Neural progenitor cell (in vitro differentiated cells): ENCODE data around the gene INPP4B. TPM values are rescaled to one million over a fixed set of nuclear protein-coding genes. Genes with fewer than 3 reads are reported as not detected.

Source experiments
- DNase-seq: peaks from one replicate; pipeline ENCODE4 v3.0.0-alpha.2; 2016; ENCODE audit warnings: low spot score
- H2AFZ ChIP-seq: fragments of 200-600 bp; sonication (generic); replicated peaks from 2 replicates; pipeline ENCODE4 v1.6.1; 2016; ENCODE audit warnings: antibody characterized with exemption
- H3F3A ChIP-seq: fragments of 200-600 bp; sonication (generic); 2 replicates; pipeline ENCODE4 v1.6.1; 2016; ENCODE audit warnings: antibody characterized with exemption, low read depth
- H3K27ac ChIP-seq: fragments of 200-600 bp; sonication (generic); 2 replicates; pipeline ENCODE4 v1.5.1; 2016; ENCODE audit warnings: mild to moderate bottlenecking
- H3K27me3 ChIP-seq: fragments of 200-600 bp; sonication (generic); 2 replicates; pipeline ENCODE4 v1.6.1; 2016; ENCODE audit warnings: mild to moderate bottlenecking, moderate library complexity
- H3K36me3 ChIP-seq: fragments of 200-600 bp; sonication (generic); 2 replicates; pipeline ENCODE4 v1.5.1; 2016
- H3K4me1 ChIP-seq: fragments of 200-600 bp; sonication (generic); 2 replicates; pipeline ENCODE4 v1.6.1; 2016; ENCODE audit warnings: mixed run types
- H3K4me2 ChIP-seq: fragments of 200-600 bp; sonication (generic); 2 replicates; pipeline ENCODE4 v1.6.1; 2016
- H3K4me3 ChIP-seq: fragments of 200-600 bp; sonication (generic); 2 replicates; pipeline ENCODE4 v1.5.1; 2016
- H3K79me2 ChIP-seq: fragments of 200-600 bp; sonication (generic); 2 replicates; pipeline ENCODE4 v1.6.1; 2016; ENCODE audit warnings: low read depth
- H3K9ac ChIP-seq: fragments of 200-600 bp; sonication (generic); 2 replicates; pipeline ENCODE4 v1.6.1; 2016
- H3K9me3 ChIP-seq: fragments of 200-600 bp; sonication (generic); 2 replicates; pipeline ENCODE4 v1.5.1; 2016; ENCODE audit warnings: low read depth
- H4K20me1 ChIP-seq: fragments of 200-600 bp; sonication (generic); 2 replicates; pipeline ENCODE4 v1.6.1; 2016; ENCODE audit warnings: low read depth
- H3K27ac Mint-ChIP-seq: 3 replicates; pipeline ENCODE4 v1.8.0; 2021; ENCODE audit warnings: mixed read lengths
- H3K27me3 Mint-ChIP-seq: 2 replicates; pipeline ENCODE4 v1.8.0; 2022; ENCODE audit warnings: low read depth, mild to moderate bottlenecking, inconsistent platforms, moderate library complexity, mixed read lengths; ENCODE audit not compliant: insufficient read depth
- H3K36me3 Mint-ChIP-seq: 3 replicates; pipeline ENCODE4 v1.8.0; 2021; ENCODE audit warnings: mixed read lengths
- H3K4me1 Mint-ChIP-seq: 3 replicates; pipeline ENCODE4 v1.8.0; 2021; ENCODE audit warnings: mixed read lengths
- H3K4me3 Mint-ChIP-seq: 3 replicates; pipeline ENCODE4 v1.8.0; 2021; ENCODE audit warnings: mild to moderate bottlenecking, moderate library complexity, mixed read lengths
- H3K9me3 Mint-ChIP-seq: 3 replicates; pipeline ENCODE4 v1.8.0; 2020; ENCODE audit warnings: mixed read lengths
- EZH2 ChIP-seq: fragments of 200-600 bp; sonication (generic); IDR thresholded peaks from 2 replicates; pipeline ENCODE4 v1.6.1; 2017; ENCODE audit warnings: antibody characterized with exemption, mild to moderate bottlenecking, moderate library complexity
- EZH2phosphoT487 ChIP-seq: fragments of 200-600 bp; sonication (generic); IDR thresholded peaks from 2 replicates; pipeline ENCODE4 v1.6.1; 2017; ENCODE audit warnings: antibody characterized with exemption
- total RNA-seq: library from RNA; depleted of rRNA; stranded (reverse); fragments of >200 nt; gene quantifications from 2 replicates; pipeline ENCODE4 v1.2.3, GENCODE V29; 2015; ENCODE audit warnings: low replicate concordance
- TF ChIP-seq, protein P1 (sequence below): fragments of 200-600 bp; sonication (generic); IDR thresholded peaks from 2 replicates; pipeline ENCODE4 v1.5.1; 2017; ENCODE audit warnings: antibody characterized with exemption, mild to moderate bottlenecking

INPP4B gene
- total RNA-seq, 1 donor from 2014 or later = 1.3 TPM

DNA sequence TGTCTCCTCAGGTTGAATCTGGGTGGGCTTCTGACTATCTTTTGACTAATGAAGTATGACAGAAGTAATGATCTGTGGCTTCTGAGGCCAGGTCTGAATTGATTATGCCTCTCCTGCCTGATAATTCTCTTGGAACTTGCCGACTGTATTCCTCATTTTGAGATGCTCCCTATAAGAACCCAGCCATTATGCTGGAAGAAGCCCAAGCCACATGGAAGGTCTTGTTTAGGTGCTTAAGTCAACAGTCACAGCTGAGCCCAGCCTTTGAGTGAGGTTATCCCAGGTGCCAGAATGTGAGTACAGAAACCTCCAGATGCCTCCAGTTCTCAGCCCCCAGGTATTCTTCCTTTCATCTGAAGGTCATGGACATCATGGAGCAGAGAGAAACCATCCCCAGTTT, 753.2 kb downstream of the INPP4B start:
- H3K27ac ChIP-seq = no peak overlapping the region
- Mint-ChIP-seq H3K4me1 (no peaks in the 10 kb centered on the region), H3K9me3 (no peaks in the 10 kb centered on the region), H3K27ac (no peak overlapping the region), H3K36me3 (no peaks in the 10 kb centered on the region), H3K4me3 (no peak overlapping the region), H3K27me3 (peaks cover 2% of the 10 kb centered on the region)
- no peak overlapping the region for H3K9ac ChIP-seq
- H3K9me3 ChIP-seq = no peaks in the 10 kb centered on the region
- no peaks in the 10 kb centered on the region for H3F3A ChIP-seq
- TF ChIP-seq EZH2phosphoT487 (no peak), EZH2 (no peak)
- TF ChIP-seq, protein P1, sequence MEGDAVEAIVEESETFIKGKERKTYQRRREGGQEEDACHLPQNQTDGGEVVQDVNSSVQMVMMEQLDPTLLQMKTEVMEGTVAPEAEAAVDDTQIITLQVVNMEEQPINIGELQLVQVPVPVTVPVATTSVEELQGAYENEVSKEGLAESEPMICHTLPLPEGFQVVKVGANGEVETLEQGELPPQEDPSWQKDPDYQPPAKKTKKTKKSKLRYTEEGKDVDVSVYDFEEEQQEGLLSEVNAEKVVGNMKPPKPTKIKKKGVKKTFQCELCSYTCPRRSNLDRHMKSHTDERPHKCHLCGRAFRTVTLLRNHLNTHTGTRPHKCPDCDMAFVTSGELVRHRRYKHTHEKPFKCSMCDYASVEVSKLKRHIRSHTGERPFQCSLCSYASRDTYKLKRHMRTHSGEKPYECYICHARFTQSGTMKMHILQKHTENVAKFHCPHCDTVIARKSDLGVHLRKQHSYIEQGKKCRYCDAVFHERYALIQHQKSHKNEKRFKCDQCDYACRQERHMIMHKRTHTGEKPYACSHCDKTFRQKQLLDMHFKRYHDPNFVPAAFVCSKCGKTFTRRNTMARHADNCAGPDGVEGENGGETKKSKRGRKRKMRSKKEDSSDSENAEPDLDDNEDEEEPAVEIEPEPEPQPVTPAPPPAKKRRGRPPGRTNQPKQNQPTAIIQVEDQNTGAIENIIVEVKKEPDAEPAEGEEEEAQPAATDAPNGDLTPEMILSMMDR = no peak
- no peaks in the 10 kb centered on the region for H3K79me2 ChIP-seq
- no peak overlapping the region for H3K4me3 ChIP-seq
- H3K36me3 ChIP-seq = no peaks in the 10 kb centered on the region
- no peak for DNase-seq
- H3K27me3 ChIP-seq = no peaks in the 10 kb centered on the region
- no peak overlapping the region for H2AFZ ChIP-seq
- no peaks in the 10 kb centered on the region for H4K20me1 ChIP-seq
- H3K4me1 ChIP-seq = no peaks in the 10 kb centered on the region
- H3K4me2 ChIP-seq = no peak overlapping the region

GRCh38 chr4:142091691-142092182, 754.4 kb downstream of the INPP4B start:
- Histone ChIP-seq H3K4me3 (no peak overlapping the region), H3K9me3 (no peaks in the 10 kb centered on the region), H3K27ac (no peak overlapping the region), H2AFZ (no peak overlapping the region), H3K79me2 (no peaks in the 10 kb centered on the region), H3K9ac (no peak overlapping the region), H3K27me3 (no peaks in the 10 kb centered on the region), H3K4me2 (no peak overlapping the region), H3F3A (no peaks in the 10 kb centered on the region), H3K36me3 (no peaks in the 10 kb centered on the region), H4K20me1 (no peaks in the 10 kb centered on the region), H3K4me1 (no peaks in the 10 kb centered on the region)
- TF ChIP-seq, protein P1 = no peak
- TF ChIP-seq EZH2phosphoT487 = no peak
- no peak for TF ChIP-seq EZH2
- no peak overlapping the region for H3K27ac Mint-ChIP-seq
- DNase-seq = no peak
- no peaks in the 10 kb centered on the region for H3K9me3 Mint-ChIP-seq
- no peaks in the 10 kb centered on the region for H3K27me3 Mint-ChIP-seq
- no peak overlapping the region for H3K4me3 Mint-ChIP-seq
- no peaks in the 10 kb centered on the region for H3K36me3 Mint-ChIP-seq
- no peaks in the 10 kb centered on the region for H3K4me1 Mint-ChIP-seq

GRCh38 chr4:142091085-142091513, 755.0 kb downstream of the INPP4B start:
- H3K27me3 ChIP-seq = no peaks in the 10 kb centered on the region
- H3K36me3 ChIP-seq = no peaks in the 10 kb centered on the region
- no peak for TF ChIP-seq EZH2phosphoT487
- TF ChIP-seq, protein P1 = no peak
- no peak for TF ChIP-seq EZH2

More at GRCh38 chr4:142091085-142091513, 755.0 kb downstream of the INPP4B start:
- Histone ChIP-seq H3F3A (no peaks in the 10 kb centered on the region), H3K9me3 (no peaks in the 10 kb centered on the region), H4K20me1 (no peaks in the 10 kb centered on the region), H3K79me2 (no peaks in the 10 kb centered on the region), H2AFZ (no peak overlapping the region), H3K4me1 (no peaks in the 10 kb centered on the region), H3K4me2 (no peak overlapping the region), H3K27ac (no peak overlapping the region), H3K9ac (no peak overlapping the region), H3K4me3 (no peak overlapping the region)
- Mint-ChIP-seq H3K4me1 (no peaks in the 10 kb centered on the region), H3K36me3 (no peaks in the 10 kb centered on the region), H3K9me3 (no peaks in the 10 kb centered on the region), H3K27me3 (no peaks in the 10 kb centered on the region), H3K4me3 (no peak overlapping the region), H3K27ac (no peak overlapping the region)
- DNase-seq = no peak
